ENCODE measurements around the gene SON. TPM values are rescaled to one million over a fixed set of nuclear protein-coding genes. Genes with fewer than 3 reads are reported as not detected.

The SON gene
- total RNA-seq, 4 donors from 2014 or later: 134 to 474 (median 401) TPM

DNA sequence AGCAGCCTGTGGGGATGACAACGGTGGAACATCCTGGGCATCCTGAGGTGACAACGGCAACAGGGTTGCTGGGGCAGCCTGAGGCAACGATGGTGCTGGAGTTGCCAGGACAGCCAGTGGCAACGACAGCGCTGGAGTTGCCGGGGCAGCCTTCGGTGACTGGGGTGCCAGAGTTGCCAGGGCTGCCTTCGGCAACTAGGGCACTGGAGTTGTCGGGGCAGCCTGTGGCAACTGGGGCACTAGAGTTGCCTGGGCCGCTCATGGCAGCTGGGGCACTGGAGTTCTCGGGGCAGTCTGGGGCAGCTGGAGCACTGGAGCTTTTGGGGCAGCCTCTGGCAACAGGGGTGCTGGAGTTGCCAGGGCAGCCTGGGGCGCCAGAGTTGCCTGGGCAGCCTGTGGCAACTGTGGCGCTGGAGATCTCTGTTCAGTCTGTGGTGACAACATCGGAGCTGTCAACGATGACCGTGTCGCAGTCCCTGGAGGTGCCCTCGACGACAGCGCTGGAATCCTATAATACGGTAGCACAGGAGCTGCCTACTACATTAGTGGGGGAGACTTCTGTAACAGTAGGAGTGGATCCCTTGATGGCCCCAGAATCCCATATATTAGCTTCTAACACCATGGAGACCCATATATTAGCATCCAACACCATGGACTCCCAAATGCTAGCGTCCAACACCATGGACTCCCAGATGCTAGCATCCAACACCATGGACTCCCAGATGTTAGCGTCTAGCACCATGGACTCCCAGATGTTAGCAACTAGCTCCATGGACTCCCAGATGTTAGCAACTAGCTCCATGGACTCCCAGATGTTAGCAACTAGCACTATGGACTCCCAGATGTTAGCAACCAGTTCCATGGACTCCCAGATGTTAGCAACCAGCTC is 8.2 kb downstream of the SON start:
- H3K9me3 ChIP-seq: no peaks in the 10 kb centered on the region
- no peak for ATAC-seq
- WGBS, 2 donors (ENCODE audit: low coverage in 1 of 2): 82 to 100% methylated on average over 4 of the region's 23 CpGs

DNA sequence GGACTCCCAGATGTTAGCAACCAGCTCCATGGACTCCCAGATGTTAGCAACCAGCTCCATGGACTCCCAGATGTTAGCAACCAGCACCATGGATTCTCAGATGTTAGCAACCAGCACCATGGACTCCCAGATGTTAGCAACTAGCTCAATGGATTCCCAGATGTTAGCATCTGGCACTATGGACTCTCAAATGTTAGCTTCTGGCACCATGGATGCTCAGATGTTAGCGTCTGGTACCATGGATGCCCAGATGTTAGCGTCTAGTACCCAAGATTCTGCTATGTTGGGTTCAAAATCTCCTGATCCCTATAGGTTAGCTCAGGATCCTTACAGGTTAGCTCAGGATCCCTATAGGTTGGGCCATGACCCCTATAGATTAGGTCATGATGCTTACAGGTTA is 8.8 kb downstream of the SON start:
- H3K27me3 ChIP-seq: no peaks in the 10 kb centered on the region
- peaks cover 3 to 84% of the 10 kb centered on the region in 2 donors for H3K36me3 ChIP-seq
- H3K4me1 ChIP-seq: peaks cover 0 to 53% (median 4%) of the 10 kb centered on the region in 3 donors
- H3K4me3 ChIP-seq: no peak overlapping the region
- no peak for ATAC-seq
- no peak overlapping the region for H3K27ac ChIP-seq
- WGBS, 2 donors (ENCODE audit: low coverage in 1 of 2): 100% methylated on average over 2 of the region's 2 CpGs; no CpG with 5 or more reads in 1 of the 2 donors
- TF ChIP-seq EP300 (IDR thresholded peaks at IDR 0.05) (no peak), POLR2A (IDR thresholded peaks at IDR 0.05) (no peak), POLR2AphosphoS5 (IDR thresholded peaks at IDR 0.05) (no peak)
- TF ChIP-seq, protein P1, sequence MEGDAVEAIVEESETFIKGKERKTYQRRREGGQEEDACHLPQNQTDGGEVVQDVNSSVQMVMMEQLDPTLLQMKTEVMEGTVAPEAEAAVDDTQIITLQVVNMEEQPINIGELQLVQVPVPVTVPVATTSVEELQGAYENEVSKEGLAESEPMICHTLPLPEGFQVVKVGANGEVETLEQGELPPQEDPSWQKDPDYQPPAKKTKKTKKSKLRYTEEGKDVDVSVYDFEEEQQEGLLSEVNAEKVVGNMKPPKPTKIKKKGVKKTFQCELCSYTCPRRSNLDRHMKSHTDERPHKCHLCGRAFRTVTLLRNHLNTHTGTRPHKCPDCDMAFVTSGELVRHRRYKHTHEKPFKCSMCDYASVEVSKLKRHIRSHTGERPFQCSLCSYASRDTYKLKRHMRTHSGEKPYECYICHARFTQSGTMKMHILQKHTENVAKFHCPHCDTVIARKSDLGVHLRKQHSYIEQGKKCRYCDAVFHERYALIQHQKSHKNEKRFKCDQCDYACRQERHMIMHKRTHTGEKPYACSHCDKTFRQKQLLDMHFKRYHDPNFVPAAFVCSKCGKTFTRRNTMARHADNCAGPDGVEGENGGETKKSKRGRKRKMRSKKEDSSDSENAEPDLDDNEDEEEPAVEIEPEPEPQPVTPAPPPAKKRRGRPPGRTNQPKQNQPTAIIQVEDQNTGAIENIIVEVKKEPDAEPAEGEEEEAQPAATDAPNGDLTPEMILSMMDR (IDR thresholded peaks at IDR 0.05): no peak
- H3K9me3 ChIP-seq: no peaks in the 10 kb centered on the region

More for the DNA sequence above, 8.2 kb downstream of the SON start:
- TF ChIP-seq POLR2AphosphoS5 (IDR thresholded peaks at IDR 0.05): no peak
- TF ChIP-seq, protein P1 (IDR thresholded peaks at IDR 0.05): no peak
- TF ChIP-seq EP300 (IDR thresholded peaks at IDR 0.05): no peak
- peaks cover 0 to 53% (median under 1%) of the 10 kb centered on the region in 3 donors for H3K4me1 ChIP-seq
- H3K27ac ChIP-seq: no peak overlapping the region
- H3K36me3 ChIP-seq: peaks cover 3 to 90% of the 10 kb centered on the region in 2 donors
- no peaks in the 10 kb centered on the region for H3K27me3 ChIP-seq
- H3K4me3 ChIP-seq: no peak overlapping the region

DNA sequence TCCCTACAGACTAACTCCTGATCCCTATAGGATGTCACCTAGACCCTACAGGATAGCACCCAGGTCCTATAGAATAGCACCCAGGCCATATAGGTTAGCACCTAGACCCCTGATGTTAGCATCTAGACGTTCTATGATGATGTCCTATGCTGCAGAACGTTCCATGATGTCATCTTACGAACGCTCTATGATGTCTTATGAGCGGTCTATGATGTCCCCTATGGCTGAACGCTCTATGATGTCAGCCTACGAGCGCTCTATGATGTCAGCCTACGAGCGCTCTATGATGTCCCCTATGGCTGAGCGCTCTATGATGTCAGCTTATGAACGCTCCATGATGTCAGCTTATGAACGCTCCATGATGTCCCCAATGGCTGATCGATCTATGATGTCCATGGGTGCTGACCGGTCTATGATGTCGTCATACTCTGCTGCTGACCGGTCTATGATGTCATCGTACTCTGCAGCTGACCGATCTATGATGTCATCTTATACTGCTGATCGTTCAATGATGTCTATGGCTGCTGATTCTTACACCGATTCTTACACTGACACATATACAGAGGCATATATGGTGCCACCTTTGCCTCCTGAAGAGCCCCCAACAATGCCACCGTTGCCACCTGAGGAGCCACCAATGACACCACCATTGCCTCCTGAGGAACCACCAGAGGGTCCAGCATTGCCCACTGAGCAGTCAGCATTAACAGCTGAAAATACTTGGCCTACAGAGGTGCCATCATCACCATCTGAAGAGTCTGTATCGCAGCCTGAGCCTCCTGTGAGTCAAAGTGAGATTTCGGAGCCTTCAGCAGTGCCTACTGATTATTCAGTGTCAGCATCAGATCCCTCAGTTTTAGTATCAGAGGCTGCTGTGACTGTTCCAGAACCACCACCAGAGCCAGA is 9.5 kb downstream of the SON start:
- TF ChIP-seq POLR2AphosphoS5 (IDR thresholded peaks at IDR 0.05) (peak; percentile 17), POLR2A (IDR thresholded peaks at IDR 0.05) (no peak)
- H3K4me1 ChIP-seq: peaks cover 0 to 53% (median 4%) of the 10 kb centered on the region in 3 donors
- no peak overlapping the region for H3K27ac ChIP-seq
- H3K36me3 ChIP-seq: peaks cover 3 to 84% of the 10 kb centered on the region in 2 donors
- ATAC-seq: no peak
- 96 to 97% methylated on average over 15 to 20 of the region's 24 CpGs for WGBS, 2 donors (ENCODE audit: low coverage in 1 of 2)
- no peak overlapping the region for H3K4me3 ChIP-seq
- H3K9me3 ChIP-seq: no peaks in the 10 kb centered on the region
- H3K27me3 ChIP-seq: no peaks in the 10 kb centered on the region

DNA sequence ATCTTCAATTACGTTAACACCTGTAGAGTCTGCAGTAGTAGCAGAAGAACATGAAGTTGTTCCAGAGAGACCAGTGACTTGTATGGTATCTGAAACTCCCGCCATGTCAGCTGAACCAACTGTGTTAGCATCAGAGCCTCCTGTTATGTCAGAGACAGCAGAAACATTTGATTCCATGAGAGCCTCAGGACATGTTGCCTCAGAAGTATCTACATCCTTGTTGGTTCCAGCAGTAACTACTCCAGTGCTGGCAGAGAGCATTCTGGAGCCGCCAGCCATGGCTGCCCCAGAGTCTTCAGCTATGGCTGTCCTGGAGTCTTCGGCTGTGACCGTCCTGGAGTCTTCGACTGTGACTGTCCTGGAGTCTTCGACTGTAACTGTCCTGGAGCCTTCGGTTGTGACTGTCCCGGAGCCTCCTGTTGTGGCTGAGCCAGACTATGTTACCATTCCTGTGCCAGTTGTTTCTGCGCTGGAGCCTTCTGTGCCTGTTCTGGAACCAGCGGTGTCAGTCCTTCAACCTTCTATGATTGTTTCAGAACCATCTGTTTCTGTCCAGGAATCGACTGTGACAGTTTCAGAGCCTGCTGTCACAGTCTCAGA is 10.3 kb downstream of the SON start:
- H3K36me3 ChIP-seq: peaks cover 7 to 85% of the 10 kb centered on the region in 2 donors
- peaks cover 0 to 55% (median 4%) of the 10 kb centered on the region in 3 donors for H3K4me1 ChIP-seq
- H3K4me3 ChIP-seq: no peak overlapping the region
- TF ChIP-seq POLR2AphosphoS5 (IDR thresholded peaks at IDR 0.05) (peak; percentile 0), EP300 (IDR thresholded peaks at IDR 0.05) (no peak), POLR2A (IDR thresholded peaks at IDR 0.05) (no peak)
- TF ChIP-seq, protein P1 (IDR thresholded peaks at IDR 0.05): no peak
- no peak overlapping the region for H3K27ac ChIP-seq
- H3K27me3 ChIP-seq: no peaks in the 10 kb centered on the region
- 98% methylated on average over 9 of the region's 12 CpGs; no CpG with 5 or more reads in 1 of the 2 donors for WGBS, 2 donors (ENCODE audit: low coverage in 1 of 2)
- ATAC-seq: no peak
- no peaks in the 10 kb centered on the region for H3K9me3 ChIP-seq
